WTC11 (cell line): ENCODE results near the gene INCA1. TPM values are rescaled to one million over a fixed set of nuclear protein-coding genes. Genes with fewer than 3 reads are reported as not detected.

Source experiments
- ATAC-seq: fragments of 200-7000 bp; cut with Tn5 transposase; 2 replicates; pipeline ENCODE4 v1.10.0; 2021; ENCODE audit warnings: mild to moderate bottlenecking, moderate library complexity
- CTCF ChIA-PET: fragments of 300-600 bp; sonication (Branson Sonifier 250); formaldehyde crosslinking; loops from one replicate; lab custom pipeline; 2021; ENCODE audit warnings: antibody characterized with exemption; lab: Charles Lee
- POLR2A ChIA-PET: fragments of 350-600 bp; sonication (Branson Sonifier 250); formaldehyde crosslinking; loops from one replicate; lab custom pipeline; 2021; ENCODE audit warnings: antibody characterized with exemption; lab: Charles Lee
- DNase-seq: peaks from one replicate; pipeline ENCODE4 v3.0.0; 2021; ENCODE audit warnings: low spot score
- H3K27ac Mint-ChIP-seq: 2 replicates; pipeline ENCODE4 v1.8.0; 2021; ENCODE audit warnings: mixed read lengths
- H3K27me3 Mint-ChIP-seq: 2 replicates; pipeline ENCODE4 v1.8.0; 2021; ENCODE audit warnings: low read depth, mild to moderate bottlenecking, moderate library complexity, mixed read lengths
- H3K36me3 Mint-ChIP-seq: 2 replicates; pipeline ENCODE4 v1.8.0; 2021; ENCODE audit warnings: mixed read lengths
- H3K4me1 Mint-ChIP-seq: 2 replicates; pipeline ENCODE4 v1.8.0; 2022; ENCODE audit warnings: mixed read lengths
- H3K4me3 Mint-ChIP-seq: 2 replicates; pipeline ENCODE4 v1.8.0; 2021; ENCODE audit warnings: mild to moderate bottlenecking, moderate library complexity, mixed read lengths
- H3K9me3 Mint-ChIP-seq: 2 replicates; pipeline ENCODE4 v1.8.0; 2021; ENCODE audit warnings: mixed read lengths
- ATF1 ChIP-seq: sonication (generic); formaldehyde crosslinking; IDR thresholded peaks from 2 replicates; pipeline ENCODE4 v1.8.1; 2023; ENCODE audit warnings: mild to moderate bottlenecking, moderate library complexity, missing genetic modification reagents
- CBFB ChIP-seq: sonication (generic); formaldehyde crosslinking; IDR thresholded peaks from 2 replicates; pipeline ENCODE4 v1.8.1; 2022; ENCODE audit warnings: mild to moderate bottlenecking, low read depth, missing genetic modification reagents
- CREM ChIP-seq: sonication (generic); formaldehyde crosslinking; IDR thresholded peaks from 2 replicates; pipeline ENCODE4 v1.8.1; 2022; ENCODE audit warnings: mild to moderate bottlenecking, missing genetic modification reagents, moderate library complexity
- FOXP1 ChIP-seq: sonication (generic); formaldehyde crosslinking; IDR thresholded peaks from 2 replicates; pipeline ENCODE4 v1.8.0; 2022; ENCODE audit warnings: missing genetic modification reagents, mild to moderate bottlenecking, moderate library complexity, borderline replicate concordance
- GRHL2 ChIP-seq: fragments of 250-450 bp; sonication (Bioruptor Pico); IDR thresholded peaks from 2 replicates; pipeline ENCODE4 v1.8.0; 2022; ENCODE audit warnings: mild to moderate bottlenecking, moderate library complexity; ENCODE audit not compliant: insufficient replicate concordance, severe bottlenecking
- IRF2 ChIP-seq: sonication (generic); formaldehyde crosslinking; IDR thresholded peaks from 2 replicates; pipeline ENCODE4 v1.8.0; 2022; ENCODE audit warnings: low read depth, missing genetic modification reagents, borderline replicate concordance
- MXD4 ChIP-seq: fragments of 250-450 bp; sonication (Bioruptor Pico); IDR thresholded peaks from 2 replicates; pipeline ENCODE4 v1.8.0; 2021; ENCODE audit warnings: mild to moderate bottlenecking, moderate library complexity, borderline replicate concordance
- MYBL2 ChIP-seq: sonication (generic); formaldehyde crosslinking; IDR thresholded peaks from 2 replicates; pipeline ENCODE4 v1.8.1; 2023; ENCODE audit warnings: mild to moderate bottlenecking, moderate library complexity, missing genetic modification reagents
- OVOL2 ChIP-seq: fragments of 250-450 bp; sonication (Bioruptor Pico); IDR thresholded peaks from 2 replicates; pipeline ENCODE4 v1.9.0; 2021; ENCODE audit warnings: mild to moderate bottlenecking, borderline replicate concordance
- SP1 ChIP-seq: sonication (generic); formaldehyde crosslinking; conservative IDR thresholded peaks from 2 replicates; pipeline ENCODE4 v1.8.1; 2022; ENCODE audit warnings: missing genetic modification reagents
- ZNF121 ChIP-seq: sonication (generic); formaldehyde crosslinking; IDR thresholded peaks from 2 replicates; pipeline ENCODE4 v1.8.0; 2023; ENCODE audit warnings: missing genetic modification reagents
- ZNF219 ChIP-seq: sonication (generic); formaldehyde crosslinking; IDR thresholded peaks from 2 replicates; pipeline ENCODE4 v1.8.0; 2023; ENCODE audit warnings: missing genetic modification reagents, mild to moderate bottlenecking, borderline replicate concordance
- total RNA-seq: library from RNA; stranded (reverse); gene quantifications from 3 replicates; pipeline ENCODE4 v1.2.3, GENCODE V29; 2021
- TF ChIP-seq, protein P1 (sequence below): sonication (generic); formaldehyde crosslinking; IDR thresholded peaks from 2 replicates; pipeline ENCODE4 v1.8.1; 2023; ENCODE audit warnings: mild to moderate bottlenecking, moderate library complexity, missing genetic modification reagents
- TF ChIP-seq, protein P2 (sequence below): sonication (generic); formaldehyde crosslinking; IDR thresholded peaks from 2 replicates; pipeline ENCODE4 v1.8.0; 2022; ENCODE audit warnings: mild to moderate bottlenecking, missing genetic modification reagents
- TF ChIP-seq, protein P3 (sequence below): sonication (generic); formaldehyde crosslinking; IDR thresholded peaks from 2 replicates; pipeline ENCODE4 v1.8.1; 2023; ENCODE audit warnings: mild to moderate bottlenecking, missing genetic modification reagents
- TF ChIP-seq, protein P4 (sequence below): sonication (generic); formaldehyde crosslinking; IDR thresholded peaks from 2 replicates; pipeline ENCODE4 v1.8.1; 2023; ENCODE audit warnings: mild to moderate bottlenecking, missing genetic modification reagents, moderate library complexity
- TF ChIP-seq, protein P5 (sequence below): sonication (generic); formaldehyde crosslinking; IDR thresholded peaks from 2 replicates; pipeline ENCODE4 v1.8.0; 2023; ENCODE audit warnings: mild to moderate bottlenecking, missing genetic modification reagents
- TF ChIP-seq, protein P6 (sequence below): sonication (generic); formaldehyde crosslinking; conservative IDR thresholded peaks from 2 replicates; pipeline ENCODE4 v1.8.1; 2022; ENCODE audit warnings: mild to moderate bottlenecking, missing genetic modification reagents
- TF ChIP-seq, protein P7 (sequence below): sonication (generic); formaldehyde crosslinking; IDR thresholded peaks from 2 replicates; pipeline ENCODE4 v1.8.0; 2023; ENCODE audit warnings: missing genetic modification reagents, mild to moderate bottlenecking, borderline replicate concordance
- TF ChIP-seq, protein P8 (sequence below): fragments of 200-600 bp; IDR thresholded peaks from 2 replicates; pipeline ENCODE4 v1.8.0; 2022; ENCODE audit warnings: antibody characterized with exemption

The INCA1 gene
- total RNA-seq, 1 experiment from 2014 or later: 0.61 TPM

DNA sequence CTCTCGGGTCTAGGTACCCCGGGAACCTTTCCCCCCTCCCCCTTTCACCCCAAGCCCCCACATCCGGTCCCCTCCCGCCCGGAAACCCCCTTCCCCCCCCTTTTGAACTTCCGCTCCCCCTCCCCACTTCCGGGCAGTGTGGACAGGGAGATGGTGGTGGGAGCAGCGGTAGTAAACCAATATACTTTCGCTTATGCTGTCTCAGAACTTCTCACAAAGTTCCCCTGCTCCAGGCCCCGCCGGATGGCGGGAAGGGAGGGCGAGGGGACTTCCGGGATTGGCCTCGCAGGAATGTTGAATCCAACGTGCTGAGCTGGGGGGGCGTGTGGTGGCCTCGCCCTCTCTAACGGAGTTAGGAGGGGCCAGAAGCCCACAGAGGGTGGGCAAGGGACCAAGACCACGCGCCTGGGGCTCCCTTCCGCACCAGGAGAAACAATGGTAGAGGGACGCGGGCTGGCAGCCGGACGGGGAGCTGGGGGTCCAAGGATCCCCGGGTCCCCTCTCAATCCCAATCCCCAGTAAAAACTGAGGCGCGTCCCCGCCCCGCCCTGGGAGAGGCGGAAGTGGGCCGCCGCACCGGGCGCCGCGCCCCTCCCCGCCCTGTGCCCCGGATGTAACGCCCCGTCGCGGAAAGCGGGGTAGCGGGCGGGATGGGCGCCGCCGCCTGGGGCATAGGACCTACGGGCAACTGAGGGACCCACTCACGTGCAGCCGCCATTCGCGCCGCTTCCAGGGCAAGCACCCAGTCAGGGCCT is 49.7 kb downstream of the INCA1 start:
- Mint-ChIP-seq H3K4me1 (peaks cover 38% of the 10 kb centered on the region), H3K9me3 (no peaks in the 10 kb centered on the region), H3K36me3 (peaks cover 35% of the 10 kb centered on the region), H3K27me3 (no peaks in the 10 kb centered on the region), H3K4me3 (peak overlapping the region; percentile 91), H3K27ac (peak overlapping the region; percentile 87)
- CTCF ChIA-PET: interaction anchor here (0.6 to 5.4 kb wide), 5 partner anchors 8 to 88 kb away, joined by 3 to 27 read pairs (median 6); partner anchors contain the start of genes RNF167, SLC25A11 and SLC52A1
- POLR2A ChIA-PET: interaction anchor here (0.7 to 3.5 kb wide), 5 partner anchors 7 to 520 kb away, joined by 3 to 45 read pairs (median 4); partner anchors contain the start of genes RNF167, SLC25A11 and SPAG7
- DNase-seq (peak; percentile 59), ATAC-seq (no peak)
- TF ChIP-seq, protein P1, sequence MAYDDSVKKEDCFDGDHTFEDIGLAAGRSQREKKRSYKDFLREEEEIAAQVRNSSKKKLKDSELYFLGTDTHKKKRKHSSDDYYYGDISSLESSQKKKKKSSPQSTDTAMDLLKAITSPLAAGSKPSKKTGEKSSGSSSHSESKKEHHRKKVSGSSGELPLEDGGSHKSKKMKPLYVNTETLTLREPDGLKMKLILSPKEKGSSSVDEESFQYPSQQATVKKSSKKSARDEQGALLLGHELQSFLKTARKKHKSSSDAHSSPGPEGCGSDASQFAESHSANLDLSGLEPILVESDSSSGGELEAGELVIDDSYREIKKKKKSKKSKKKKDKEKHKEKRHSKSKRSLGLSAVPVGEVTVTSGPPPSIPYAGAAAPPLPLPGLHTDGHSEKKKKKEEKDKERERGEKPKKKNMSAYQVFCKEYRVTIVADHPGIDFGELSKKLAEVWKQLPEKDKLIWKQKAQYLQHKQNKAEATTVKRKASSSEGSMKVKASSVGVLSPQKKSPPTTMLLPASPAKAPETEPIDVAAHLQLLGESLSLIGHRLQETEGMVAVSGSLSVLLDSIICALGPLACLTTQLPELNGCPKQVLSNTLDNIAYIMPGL (CRISPR knock-in tag): no peak
- TF ChIP-seq ZNF121 (no peak), SP1 (no peak), ZNF219 (CRISPR knock-in tag) (no peak), FOXP1 (peak; percentile 23; the same call in 1 of the 2 replicates), CBFB (CRISPR knock-in tag) (no peak), MYBL2 (CRISPR knock-in tag) (peak; percentile 83), OVOL2 (0 out of 2 replicates have a peak, but pooled peaks have one; percentile 66), GRHL2 (CRISPR knock-in tag) (no peak), CREM (CRISPR knock-in tag) (no peak), ATF1 (CRISPR knock-in tag) (no peak), MXD4 (CRISPR knock-in tag) (no peak), IRF2 (CRISPR knock-in tag) (no peak)
- TF ChIP-seq, protein P2, sequence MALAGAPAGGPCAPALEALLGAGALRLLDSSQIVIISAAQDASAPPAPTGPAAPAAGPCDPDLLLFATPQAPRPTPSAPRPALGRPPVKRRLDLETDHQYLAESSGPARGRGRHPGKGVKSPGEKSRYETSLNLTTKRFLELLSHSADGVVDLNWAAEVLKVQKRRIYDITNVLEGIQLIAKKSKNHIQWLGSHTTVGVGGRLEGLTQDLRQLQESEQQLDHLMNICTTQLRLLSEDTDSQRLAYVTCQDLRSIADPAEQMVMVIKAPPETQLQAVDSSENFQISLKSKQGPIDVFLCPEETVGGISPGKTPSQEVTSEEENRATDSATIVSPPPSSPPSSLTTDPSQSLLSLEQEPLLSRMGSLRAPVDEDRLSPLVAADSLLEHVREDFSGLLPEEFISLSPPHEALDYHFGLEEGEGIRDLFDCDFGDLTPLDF (CRISPR knock-in tag): no peak
- TF ChIP-seq, protein P3, sequence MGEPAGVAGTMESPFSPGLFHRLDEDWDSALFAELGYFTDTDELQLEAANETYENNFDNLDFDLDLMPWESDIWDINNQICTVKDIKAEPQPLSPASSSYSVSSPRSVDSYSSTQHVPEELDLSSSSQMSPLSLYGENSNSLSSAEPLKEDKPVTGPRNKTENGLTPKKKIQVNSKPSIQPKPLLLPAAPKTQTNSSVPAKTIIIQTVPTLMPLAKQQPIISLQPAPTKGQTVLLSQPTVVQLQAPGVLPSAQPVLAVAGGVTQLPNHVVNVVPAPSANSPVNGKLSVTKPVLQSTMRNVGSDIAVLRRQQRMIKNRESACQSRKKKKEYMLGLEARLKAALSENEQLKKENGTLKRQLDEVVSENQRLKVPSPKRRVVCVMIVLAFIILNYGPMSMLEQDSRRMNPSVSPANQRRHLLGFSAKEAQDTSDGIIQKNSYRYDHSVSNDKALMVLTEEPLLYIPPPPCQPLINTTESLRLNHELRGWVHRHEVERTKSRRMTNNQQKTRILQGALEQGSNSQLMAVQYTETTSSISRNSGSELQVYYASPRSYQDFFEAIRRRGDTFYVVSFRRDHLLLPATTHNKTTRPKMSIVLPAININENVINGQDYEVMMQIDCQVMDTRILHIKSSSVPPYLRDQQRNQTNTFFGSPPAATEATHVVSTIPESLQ: no peak
- TF ChIP-seq, protein P4, sequence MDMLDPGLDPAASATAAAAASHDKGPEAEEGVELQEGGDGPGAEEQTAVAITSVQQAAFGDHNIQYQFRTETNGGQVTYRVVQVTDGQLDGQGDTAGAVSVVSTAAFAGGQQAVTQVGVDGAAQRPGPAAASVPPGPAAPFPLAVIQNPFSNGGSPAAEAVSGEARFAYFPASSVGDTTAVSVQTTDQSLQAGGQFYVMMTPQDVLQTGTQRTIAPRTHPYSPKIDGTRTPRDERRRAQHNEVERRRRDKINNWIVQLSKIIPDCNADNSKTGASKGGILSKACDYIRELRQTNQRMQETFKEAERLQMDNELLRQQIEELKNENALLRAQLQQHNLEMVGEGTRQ: no peak
- TF ChIP-seq, protein P5, sequence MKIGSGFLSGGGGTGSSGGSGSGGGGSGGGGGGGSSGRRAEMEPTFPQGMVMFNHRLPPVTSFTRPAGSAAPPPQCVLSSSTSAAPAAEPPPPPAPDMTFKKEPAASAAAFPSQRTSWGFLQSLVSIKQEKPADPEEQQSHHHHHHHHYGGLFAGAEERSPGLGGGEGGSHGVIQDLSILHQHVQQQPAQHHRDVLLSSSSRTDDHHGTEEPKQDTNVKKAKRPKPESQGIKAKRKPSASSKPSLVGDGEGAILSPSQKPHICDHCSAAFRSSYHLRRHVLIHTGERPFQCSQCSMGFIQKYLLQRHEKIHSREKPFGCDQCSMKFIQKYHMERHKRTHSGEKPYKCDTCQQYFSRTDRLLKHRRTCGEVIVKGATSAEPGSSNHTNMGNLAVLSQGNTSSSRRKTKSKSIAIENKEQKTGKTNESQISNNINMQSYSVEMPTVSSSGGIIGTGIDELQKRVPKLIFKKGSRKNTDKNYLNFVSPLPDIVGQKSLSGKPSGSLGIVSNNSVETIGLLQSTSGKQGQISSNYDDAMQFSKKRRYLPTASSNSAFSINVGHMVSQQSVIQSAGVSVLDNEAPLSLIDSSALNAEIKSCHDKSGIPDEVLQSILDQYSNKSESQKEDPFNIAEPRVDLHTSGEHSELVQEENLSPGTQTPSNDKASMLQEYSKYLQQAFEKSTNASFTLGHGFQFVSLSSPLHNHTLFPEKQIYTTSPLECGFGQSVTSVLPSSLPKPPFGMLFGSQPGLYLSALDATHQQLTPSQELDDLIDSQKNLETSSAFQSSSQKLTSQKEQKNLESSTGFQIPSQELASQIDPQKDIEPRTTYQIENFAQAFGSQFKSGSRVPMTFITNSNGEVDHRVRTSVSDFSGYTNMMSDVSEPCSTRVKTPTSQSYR (CRISPR knock-in tag): no peak; the same call in 1 of the 2 replicates
- TF ChIP-seq, protein P6, sequence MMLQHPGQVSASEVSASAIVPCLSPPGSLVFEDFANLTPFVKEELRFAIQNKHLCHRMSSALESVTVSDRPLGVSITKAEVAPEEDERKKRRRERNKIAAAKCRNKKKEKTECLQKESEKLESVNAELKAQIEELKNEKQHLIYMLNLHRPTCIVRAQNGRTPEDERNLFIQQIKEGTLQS (CRISPR knock-in tag): no peak
- TF ChIP-seq, protein P7, sequence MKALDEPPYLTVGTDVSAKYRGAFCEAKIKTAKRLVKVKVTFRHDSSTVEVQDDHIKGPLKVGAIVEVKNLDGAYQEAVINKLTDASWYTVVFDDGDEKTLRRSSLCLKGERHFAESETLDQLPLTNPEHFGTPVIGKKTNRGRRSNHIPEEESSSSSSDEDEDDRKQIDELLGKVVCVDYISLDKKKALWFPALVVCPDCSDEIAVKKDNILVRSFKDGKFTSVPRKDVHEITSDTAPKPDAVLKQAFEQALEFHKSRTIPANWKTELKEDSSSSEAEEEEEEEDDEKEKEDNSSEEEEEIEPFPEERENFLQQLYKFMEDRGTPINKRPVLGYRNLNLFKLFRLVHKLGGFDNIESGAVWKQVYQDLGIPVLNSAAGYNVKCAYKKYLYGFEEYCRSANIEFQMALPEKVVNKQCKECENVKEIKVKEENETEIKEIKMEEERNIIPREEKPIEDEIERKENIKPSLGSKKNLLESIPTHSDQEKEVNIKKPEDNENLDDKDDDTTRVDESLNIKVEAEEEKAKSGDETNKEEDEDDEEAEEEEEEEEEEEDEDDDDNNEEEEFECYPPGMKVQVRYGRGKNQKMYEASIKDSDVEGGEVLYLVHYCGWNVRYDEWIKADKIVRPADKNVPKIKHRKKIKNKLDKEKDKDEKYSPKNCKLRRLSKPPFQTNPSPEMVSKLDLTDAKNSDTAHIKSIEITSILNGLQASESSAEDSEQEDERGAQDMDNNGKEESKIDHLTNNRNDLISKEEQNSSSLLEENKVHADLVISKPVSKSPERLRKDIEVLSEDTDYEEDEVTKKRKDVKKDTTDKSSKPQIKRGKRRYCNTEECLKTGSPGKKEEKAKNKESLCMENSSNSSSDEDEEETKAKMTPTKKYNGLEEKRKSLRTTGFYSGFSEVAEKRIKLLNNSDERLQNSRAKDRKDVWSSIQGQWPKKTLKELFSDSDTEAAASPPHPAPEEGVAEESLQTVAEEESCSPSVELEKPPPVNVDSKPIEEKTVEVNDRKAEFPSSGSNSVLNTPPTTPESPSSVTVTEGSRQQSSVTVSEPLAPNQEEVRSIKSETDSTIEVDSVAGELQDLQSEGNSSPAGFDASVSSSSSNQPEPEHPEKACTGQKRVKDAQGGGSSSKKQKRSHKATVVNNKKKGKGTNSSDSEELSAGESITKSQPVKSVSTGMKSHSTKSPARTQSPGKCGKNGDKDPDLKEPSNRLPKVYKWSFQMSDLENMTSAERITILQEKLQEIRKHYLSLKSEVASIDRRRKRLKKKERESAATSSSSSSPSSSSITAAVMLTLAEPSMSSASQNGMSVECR (CRISPR knock-in tag): no peak; the same call in 1 of the 2 replicates
- TF ChIP-seq, protein P8, sequence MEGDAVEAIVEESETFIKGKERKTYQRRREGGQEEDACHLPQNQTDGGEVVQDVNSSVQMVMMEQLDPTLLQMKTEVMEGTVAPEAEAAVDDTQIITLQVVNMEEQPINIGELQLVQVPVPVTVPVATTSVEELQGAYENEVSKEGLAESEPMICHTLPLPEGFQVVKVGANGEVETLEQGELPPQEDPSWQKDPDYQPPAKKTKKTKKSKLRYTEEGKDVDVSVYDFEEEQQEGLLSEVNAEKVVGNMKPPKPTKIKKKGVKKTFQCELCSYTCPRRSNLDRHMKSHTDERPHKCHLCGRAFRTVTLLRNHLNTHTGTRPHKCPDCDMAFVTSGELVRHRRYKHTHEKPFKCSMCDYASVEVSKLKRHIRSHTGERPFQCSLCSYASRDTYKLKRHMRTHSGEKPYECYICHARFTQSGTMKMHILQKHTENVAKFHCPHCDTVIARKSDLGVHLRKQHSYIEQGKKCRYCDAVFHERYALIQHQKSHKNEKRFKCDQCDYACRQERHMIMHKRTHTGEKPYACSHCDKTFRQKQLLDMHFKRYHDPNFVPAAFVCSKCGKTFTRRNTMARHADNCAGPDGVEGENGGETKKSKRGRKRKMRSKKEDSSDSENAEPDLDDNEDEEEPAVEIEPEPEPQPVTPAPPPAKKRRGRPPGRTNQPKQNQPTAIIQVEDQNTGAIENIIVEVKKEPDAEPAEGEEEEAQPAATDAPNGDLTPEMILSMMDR: no peak
